Uterus (tissue), 4 donors: ENCODE results near the gene FEM1A. TPM values are rescaled to one million over a fixed set of nuclear protein-coding genes. Genes with fewer than 3 reads are reported as not detected.
"Not testable (repeated sequence)": the region's sequence is repeated elsewhere in the genome, so short reads cannot be mapped to it uniquely, and the experiment has no call there.

Experiments used
- DNase-seq, 2 donors: peaks; one replicate each; pipeline ENCODE4 v3.0.0-alpha.2; 2019 to 2020
- H3K27ac ChIP-seq, 2 donors: fragments of 200-600 bp; sonication (generic); 1 replicate in 1 of 2; 2 replicates in 1 of 2; pipeline ENCODE4 v1.5.1; 2016 to 2018
- H3K27me3 ChIP-seq, 2 donors: fragments of 200-600 bp; sonication (generic); one replicate each; pipeline ENCODE4 v1.5.1; 2018 to 2019; ENCODE audit warnings: control low read depth in 1 of 2
- H3K36me3 ChIP-seq, 2 donors: fragments of 200-600 bp; sonication (generic); one replicate each; pipeline ENCODE4 v1.5.1; 2019; ENCODE audit warnings: control low read depth in 1 of 2
- H3K4me1 ChIP-seq, 2 donors: fragments of 200-600 bp; sonication (generic); one replicate each; pipeline ENCODE4 v1.5.1; 2018 to 2019; ENCODE audit warnings: control low read depth in 1 of 2
- H3K4me3 ChIP-seq, 2 donors: fragments of 200-600 bp; sonication (generic); 1 replicate in 1 of 2; 2 replicates in 1 of 2; pipeline ENCODE4 v1.5.1; 2018 to 2019; ENCODE audit warnings: mild to moderate bottlenecking in 1 of 2
- H3K9me3 ChIP-seq, 2 donors: fragments of 200-600 bp; sonication (generic); one replicate each; pipeline ENCODE4 v1.5.1; 2019; ENCODE audit warnings: control low read depth in 1 of 2
- CTCF ChIP-seq, 4 experiments: fragments of 200-600 bp in 2 of 4; fragments of 450-650 bp in 2 of 4; sonication (generic) in 2 of 4; IDR thresholded peaks; one replicate each; pipeline ENCODE4 v1.5.1; 2016 to 2019; ENCODE audit warnings: antibody characterized with exemption in 4 of 4, mild to moderate bottlenecking in 2 of 4, moderate library complexity in 1 of 4
- POLR2A ChIP-seq, 2 donors: fragments of 450-650 bp; IDR thresholded peaks; one replicate each; pipeline ENCODE4 v1.6.1; 2016; ENCODE audit warnings: antibody characterized with exemption in 2 of 2, mild to moderate bottlenecking in 1 of 2, moderate library complexity in 1 of 2
- intact Hi-C: fragments of 100-400 bp; cut with DNase I; formaldehyde crosslinking; loops from one replicate; pipeline ENCODE4 v1.15.1; 2023; ENCODE audit warnings: low total_unique reads
- total RNA-seq, 4 donors: library from RNA; depleted of rRNA in 3 of 4; stranded (reverse); fragments of >200 nt in 3 of 4; gene quantifications; one replicate each; pipeline versions ENCODE4 v1.1.0 to v1.2.4, GENCODE V29; 2014 to 2023
- donor health status: DM: yes; HTN: yes; CAD: no.

The FEM1A gene
- total RNA-seq, 4 donors from 2014 or later: 9.4 to 12.4 (median 10.6) TPM

GRCh38 chr19:4793278-4793677 lies 1.7 kb downstream of the FEM1A start:
- peaks cover 0 to 15% of the 10 kb centered on the region in 2 donors for H3K4me1 ChIP-seq
- H3K4me3 ChIP-seq, H3K27me3 ChIP-seq, H3K36me3 ChIP-seq, H3K27ac ChIP-seq, intact Hi-C loops, H3K9me3 ChIP-seq, DNase-seq: not testable (repeated sequence)

GRCh38 chr19:4794971-4795370 lies 3.4 kb downstream of the FEM1A start:
- intact Hi-C loops: no loop called here

GRCh38 chr19:4795400-4795799 lies 3.9 kb downstream of the FEM1A start:
- Histone ChIP-seq H3K27ac (no peak overlapping the region), H3K4me3 (no peak overlapping the region), H3K27me3 (no peaks in the 10 kb centered on the region), H3K36me3 (no peaks in the 10 kb centered on the region), H3K9me3 (no peaks in the 10 kb centered on the region), H3K4me1 (peaks cover 0 to 15% of the 10 kb centered on the region in 2 donors)
- TF ChIP-seq CTCF (IDR thresholded peaks at IDR 0.05) (no peak), POLR2A (IDR thresholded peaks at IDR 0.05) (no peak)
- DNase-seq: no peak
- intact Hi-C loops: no loop called here

More at GRCh38 chr19:4794971-4795370, 3.4 kb downstream of the FEM1A start:
- Histone ChIP-seq H3K9me3 (no peaks in the 10 kb centered on the region), H3K27me3 (no peaks in the 10 kb centered on the region), H3K4me1 (peaks cover 0 to 15% of the 10 kb centered on the region in 2 donors), H3K36me3 (no peaks in the 10 kb centered on the region), H3K4me3 (no peak overlapping the region), H3K27ac (no peak overlapping the region)
- TF ChIP-seq POLR2A (IDR thresholded peaks at IDR 0.05) (no peak), CTCF (IDR thresholded peaks at IDR 0.05) (no peak)
- DNase-seq: no peak

- no peak overlapping the region for H3K27ac ChIP-seq
- DNase-seq: no peak
- H3K36me3 ChIP-seq: no peaks in the 10 kb centered on the region
- TF ChIP-seq CTCF (IDR thresholded peaks at IDR 0.05) (no peak), POLR2A (IDR thresholded peaks at IDR 0.05) (no peak)
- intact Hi-C loops: no loop called here
- H3K4me3 ChIP-seq: no peak overlapping the region
- H3K4me1 ChIP-seq: no peaks in the 10 kb centered on the region
- no peaks in the 10 kb centered on the region for H3K27me3 ChIP-seq
- no peaks in the 10 kb centered on the region for H3K9me3 ChIP-seq
These were observed 9.1 kb downstream of the FEM1A start for GRCh38 chr19:4800591-4801081.

- no peaks in the 10 kb centered on the region for H3K36me3 ChIP-seq
- no peak for DNase-seq
- no peaks in the 10 kb centered on the region for H3K4me1 ChIP-seq
- intact Hi-C loops: no loop called here
- H3K4me3 ChIP-seq: no peak overlapping the region
- H3K9me3 ChIP-seq: no peaks in the 10 kb centered on the region
- H3K27me3 ChIP-seq: no peaks in the 10 kb centered on the region
- TF ChIP-seq POLR2A (IDR thresholded peaks at IDR 0.05): no peak
- TF ChIP-seq CTCF (IDR thresholded peaks at IDR 0.05): no peak
- H3K27ac ChIP-seq: no peak overlapping the region
These were observed 9.6 kb downstream of the FEM1A start for GRCh38 chr19:4801085-4801619.

- H3K9me3 ChIP-seq: no peaks in the 10 kb centered on the region
- no peaks in the 10 kb centered on the region for H3K4me1 ChIP-seq
- no peak overlapping the region for H3K27ac ChIP-seq
- DNase-seq: no peak
- no peaks in the 10 kb centered on the region for H3K27me3 ChIP-seq
- H3K36me3 ChIP-seq: no peaks in the 10 kb centered on the region
- intact Hi-C loops: no loop called here
- TF ChIP-seq CTCF (IDR thresholded peaks at IDR 0.05): no peak
- TF ChIP-seq POLR2A (IDR thresholded peaks at IDR 0.05): no peak
- no peak overlapping the region for H3K4me3 ChIP-seq
These were observed 11.2 kb downstream of the FEM1A start for GRCh38 chr19:4802711-4803110.
